NB4 (cell line): ENCODE measurements around the gene ITGA11.

Source experiments
- MYC ChIP-seq: IDR thresholded peaks from 2 replicates; pipeline ENCODE4 v1.6.1; 2011; ENCODE audit warnings: low read depth, low read length
- POLR2A ChIP-seq: IDR thresholded peaks from 2 replicates; pipeline ENCODE4 v1.6.1; 2011; ENCODE audit warnings: mild to moderate bottlenecking; ENCODE audit not compliant: insufficient read length; ENCODE audit errors: extremely low read depth
- TF ChIP-seq, protein P1 (sequence below): IDR thresholded peaks from one replicate; pipeline ENCODE4 v1.5.1; 2012; ENCODE audit warnings: low read depth, low read length

DNA sequence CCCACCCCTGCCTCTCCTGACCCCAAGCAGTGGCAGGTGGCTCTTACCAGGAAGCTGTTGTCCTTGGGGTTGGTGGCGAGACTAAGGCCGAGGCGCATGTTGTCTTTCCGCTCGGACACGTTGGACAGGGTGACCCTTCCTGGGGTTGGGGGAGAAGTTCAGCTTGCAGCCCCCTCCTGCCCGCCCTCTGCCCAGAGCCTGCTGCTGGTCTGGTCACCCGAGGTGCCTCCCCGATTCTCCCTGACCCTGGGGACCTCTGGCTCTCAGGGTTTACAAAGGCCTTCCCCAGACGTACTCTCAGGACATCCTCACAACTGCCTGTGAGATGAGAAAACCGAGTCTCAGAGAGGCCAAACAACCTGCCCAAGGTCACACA, 67.3 kb downstream of the ITGA11 start:
- TF ChIP-seq, protein P1, sequence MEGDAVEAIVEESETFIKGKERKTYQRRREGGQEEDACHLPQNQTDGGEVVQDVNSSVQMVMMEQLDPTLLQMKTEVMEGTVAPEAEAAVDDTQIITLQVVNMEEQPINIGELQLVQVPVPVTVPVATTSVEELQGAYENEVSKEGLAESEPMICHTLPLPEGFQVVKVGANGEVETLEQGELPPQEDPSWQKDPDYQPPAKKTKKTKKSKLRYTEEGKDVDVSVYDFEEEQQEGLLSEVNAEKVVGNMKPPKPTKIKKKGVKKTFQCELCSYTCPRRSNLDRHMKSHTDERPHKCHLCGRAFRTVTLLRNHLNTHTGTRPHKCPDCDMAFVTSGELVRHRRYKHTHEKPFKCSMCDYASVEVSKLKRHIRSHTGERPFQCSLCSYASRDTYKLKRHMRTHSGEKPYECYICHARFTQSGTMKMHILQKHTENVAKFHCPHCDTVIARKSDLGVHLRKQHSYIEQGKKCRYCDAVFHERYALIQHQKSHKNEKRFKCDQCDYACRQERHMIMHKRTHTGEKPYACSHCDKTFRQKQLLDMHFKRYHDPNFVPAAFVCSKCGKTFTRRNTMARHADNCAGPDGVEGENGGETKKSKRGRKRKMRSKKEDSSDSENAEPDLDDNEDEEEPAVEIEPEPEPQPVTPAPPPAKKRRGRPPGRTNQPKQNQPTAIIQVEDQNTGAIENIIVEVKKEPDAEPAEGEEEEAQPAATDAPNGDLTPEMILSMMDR: no peak
- TF ChIP-seq MYC (no peak), POLR2A (no peak)
